ENCODE measurements around the gene NLGN1. TPM values are rescaled to one million over a fixed set of nuclear protein-coding genes. Genes with fewer than 3 reads are reported as not detected.
"Not testable (repeated sequence)": the region's sequence is repeated elsewhere in the genome, so short reads cannot be mapped to it uniquely, and the experiment has no call there.

NLGN1 gene
- total and polyA plus RNA-seq, 2 of the 13 experiments (the other 11 are each of a cell fraction or from before 2014, with no cell fraction given), result not detected

- ATAC-seq (peak; percentile 71), FAIRE-seq (no peak), DNase-seq (ENCODE audit: low spot score) (no peak)
- Histone ChIP-seq H3K79me2 (ENCODE audit: insufficient read depth, low read length) (no peaks in the 10 kb centered on the region), H3K4me2 (ENCODE audit: low read depth, low read length) (no peak overlapping the region), H3K9me3 (ENCODE audit: low read length) (no peaks in the 10 kb centered on the region), H2AFZ (ENCODE audit: low read length) (no peak overlapping the region), H3K9ac (ENCODE audit: insufficient read depth, low read depth, low read length) (no peak overlapping the region), H3K4me3 (replicated peaks in 1 of 3; ENCODE audit: insufficient read depth in 1 of 3, low read depth in 2 of 3, low read length in 3 of 3) (no peak overlapping the region), H3K4me1 (ENCODE audit: insufficient read depth, low read length) (no peaks in the 10 kb centered on the region), H3K27me3 (ENCODE audit: control insufficient read depth in 1 of 2, insufficient read depth in 2 of 2, low read length in 2 of 2) (no peaks in the 10 kb centered on the region), H3K36me3 (replicated peaks in 1 of 2; ENCODE audit: control insufficient read depth in 1 of 2, insufficient read depth in 2 of 2, low read length in 2 of 2) (no peaks in the 10 kb centered on the region), H4K20me1 (ENCODE audit: insufficient read depth, low read length) (no peaks in the 10 kb centered on the region), H3K27ac (ENCODE audit: extremely low read length, insufficient read depth, low read length) (no peak overlapping the region)
- POLR2A ChIA-PET, result no interaction called here
- CTCF ChIA-PET (ENCODE audit: low intra/inter-chr PET ratio, low total read pairs), result no interaction called here
- BruUV-seq (replicated peaks), result no TSS peak
- in situ Hi-C loops (cut with HindIII; ENCODE audit: extremely low pct_ligation_motif_present, low pct_unique_long_range_greater_than_20kb), result no loop called here
- TF ChIP-seq HOXA7 (CRISPR knock-in tag; IDR thresholded peaks at IDR 0.05), result no peak
- TF ChIP-seq ZBTB21 (CRISPR knock-in tag; IDR thresholded peaks at IDR 0.05), result no peak
- no peak for TF ChIP-seq EED (CRISPR knock-in tag; IDR thresholded peaks at IDR 0.05)
- TF ChIP-seq EEA1 (CRISPR knock-in tag; IDR thresholded peaks at IDR 0.05; ENCODE audit: borderline replicate concordance), result no peak
- TF ChIP-seq SAFB2 (CRISPR knock-in tag; IDR thresholded peaks at IDR 0.05; ENCODE audit: borderline replicate concordance, low read depth), result no peak
- no peak for TF ChIP-seq ZUFSP (CRISPR knock-in tag; IDR thresholded peaks at IDR 0.05; ENCODE audit: borderline replicate concordance)
- no peak for TF ChIP-seq ZZZ3 (CRISPR knock-in tag; IDR thresholded peaks at IDR 0.05; ENCODE audit: borderline replicate concordance)
- no peak for TF ChIP-seq MIER2 (CRISPR knock-in tag; IDR thresholded peaks at IDR 0.05)
- intact Hi-C loops (cut with micrococcal nuclease; ENCODE audit: unreplicated experiment), result no loop called here
- WGBS (ENCODE audit: low lambda C conversion rate), result 64% methylated on average over 5 of the region's 5 CpGs
These were observed 140.9 kb downstream of the NLGN1 start for GRCh38 chr3:173538410-173538809.

- CTCF ChIA-PET (ENCODE audit: low intra/inter-chr PET ratio, low total read pairs); POLR2A ChIA-PET; H3K9me3 ChIP-seq (ENCODE audit: low read length); H2AFZ ChIP-seq (ENCODE audit: low read length); H3K4me1 ChIP-seq (ENCODE audit: insufficient read depth, low read length); in situ Hi-C loops (cut with HindIII; ENCODE audit: extremely low pct_ligation_motif_present, low pct_unique_long_range_greater_than_20kb); H3K27ac ChIP-seq (ENCODE audit: extremely low read length, insufficient read depth, low read length); BruUV-seq (replicated peaks); H3K79me2 ChIP-seq (ENCODE audit: insufficient read depth, low read length); H3K36me3 ChIP-seq (replicated peaks in 1 of 2; ENCODE audit: control insufficient read depth in 1 of 2, insufficient read depth in 2 of 2, low read length in 2 of 2); intact Hi-C loops (cut with micrococcal nuclease; ENCODE audit: unreplicated experiment); DNase-seq (ENCODE audit: low spot score); H4K20me1 ChIP-seq (ENCODE audit: insufficient read depth, low read length); H3K9ac ChIP-seq (ENCODE audit: insufficient read depth, low read depth, low read length); FAIRE-seq; H3K27me3 ChIP-seq (ENCODE audit: control insufficient read depth in 1 of 2, insufficient read depth in 2 of 2, low read length in 2 of 2); H3K4me3 ChIP-seq (replicated peaks in 1 of 3; ENCODE audit: insufficient read depth in 1 of 3, low read depth in 2 of 3, low read length in 3 of 3); H3K4me2 ChIP-seq (ENCODE audit: low read depth, low read length); ATAC-seq: not testable (repeated sequence)
- WGBS (ENCODE audit: low lambda C conversion rate), result 5% methylated on average over 2 of the region's 2 CpGs
These were observed 148.0 kb downstream of the NLGN1 start for GRCh38 chr3:173545590-173545989.
